B cell (primary cell): Measurements from ENCODE around the gene SRCAP. TPM values are rescaled to one million over a fixed set of nuclear protein-coding genes. Genes with fewer than 3 reads are reported as not detected.
A peak's percentile ranks its signal among the peaks of the same experiment; 100 is the strongest.

ENCODE experiments used
- ATAC-seq: fragments of 200-7000 bp; cut with Tn5 transposase; one replicate; pipeline ENCODE4 v1.10.0; 2021; ENCODE audit warnings: low read depth, mild to moderate bottlenecking, moderate number of reproducible peaks, moderate library complexity
- CTCF ChIA-PET: fragments of 350-600 bp; sonication (Branson Sonifier 250); formaldehyde crosslinking; loops from one replicate; lab custom pipeline; 2021; ENCODE audit warnings: antibody characterized with exemption, inconsistent platforms; lab: Charles Lee
- POLR2A ChIA-PET: fragments of 350-600 bp; sonication (Branson Sonifier 250); formaldehyde crosslinking; loops from one replicate; lab custom pipeline; 2021; ENCODE audit warnings: antibody characterized with exemption; lab: Charles Lee
- DNase-seq: peaks from one replicate; pipeline ENCODE4 v3.0.0; 2013
- H2AFZ ChIP-seq: 2 replicates; pipeline ENCODE4 v1.6.1; 2012; ENCODE audit warnings: mild to moderate bottlenecking, low read depth, low read length; ENCODE audit not compliant: insufficient read depth, poor library complexity, severe bottlenecking
- H3K27ac ChIP-seq, 2 donors: 1 replicate in 1 of 2; 2 replicates in 1 of 2; pipeline ENCODE4 v1.5.1; 2012 to 2013; ENCODE audit warnings: low read length in 2 of 2, mild to moderate bottlenecking in 2 of 2, moderate library complexity in 1 of 2
- H3K27me3 ChIP-seq, 4 experiments: fragments of 200-600 bp in 1 of 4; sonication (generic) in 1 of 4; replicated peaks in 1 of 4; 1 replicate in 2 of 4; 2 replicates in 2 of 4; pipeline versions ENCODE4 v1.6.1 to v1.7.0; 2013 to 2016; ENCODE audit warnings: low read length in 3 of 4, mild to moderate bottlenecking in 2 of 4, mixed read lengths in 1 of 4, moderate library complexity in 1 of 4; ENCODE audit not compliant: insufficient read depth in 4 of 4, control insufficient read depth in 3 of 4; ENCODE audit errors: control extremely low read depth in 1 of 4
- H3K36me3 ChIP-seq, 2 experiments: replicated peaks in 1 of 2; 1 replicate in 1 of 2; 2 replicates in 1 of 2; pipeline versions ENCODE4 v1.6.1 to v1.7.1; 2013; ENCODE audit warnings: low read length in 1 of 2; ENCODE audit not compliant: insufficient read depth in 2 of 2, control insufficient read depth in 1 of 2; ENCODE audit errors: control extremely low read depth in 1 of 2, extremely low read depth in 1 of 2
- H3K4me1 ChIP-seq, 2 donors: fragments of 200-600 bp in 1 of 2; sonication (generic) in 1 of 2; 1 replicate in 1 of 2; 2 replicates in 1 of 2; pipeline versions ENCODE4 v1.5.1 to v1.6.1; 2013 to 2017; ENCODE audit warnings: low read length in 2 of 2; ENCODE audit not compliant: control insufficient read depth in 2 of 2, insufficient read depth in 2 of 2
- H3K4me2 ChIP-seq: replicated peaks from 2 replicates; pipeline ENCODE3; 2012; ENCODE audit warnings: mild to moderate bottlenecking, low read depth, low read length; ENCODE audit not compliant: poor library complexity, severe bottlenecking
- H3K4me3 ChIP-seq, 5 experiments: fragments of 200-600 bp in 1 of 5; sonication (generic) in 1 of 5; 1 replicate in 3 of 5; 2 replicates in 2 of 5; pipeline versions ENCODE4 v1.5.1 to v1.7.0; 2011 to 2016; ENCODE audit warnings: low read length in 4 of 5, mild to moderate bottlenecking in 4 of 5, low read depth in 2 of 5, control low read depth in 1 of 5, moderate library complexity in 1 of 5; ENCODE audit not compliant: insufficient read depth in 1 of 5; ENCODE audit errors: control extremely low read depth in 1 of 5, extremely low read depth in 1 of 5
- H3K79me2 ChIP-seq: fragments of 200-600 bp; sonication (generic); one replicate; pipeline ENCODE4 v1.6.0; 2016; ENCODE audit warnings: low read length; ENCODE audit not compliant: control insufficient read depth, insufficient read depth
- H3K9ac ChIP-seq: fragments of 200-600 bp; sonication (generic); 2 replicates; pipeline ENCODE4 v1.6.1; 2017; ENCODE audit warnings: mild to moderate bottlenecking, low read length, moderate library complexity
- H3K9me3 ChIP-seq, 3 donors: one replicate each; pipeline versions ENCODE4 v1.6.1 to v1.7.1; 2013; ENCODE audit warnings: low read length in 2 of 3; ENCODE audit not compliant: control insufficient read depth in 2 of 3, insufficient read depth in 1 of 3; ENCODE audit errors: control extremely low read depth in 1 of 3
- H4K20me1 ChIP-seq: 2 replicates; pipeline ENCODE4 v1.6.0; 2012; ENCODE audit warnings: mild to moderate bottlenecking, low read length; ENCODE audit not compliant: insufficient read depth, control insufficient read depth, poor library complexity, severe bottlenecking
- H3K27ac Mint-ChIP-seq: one replicate; pipeline ENCODE4 v1.8.0; 2021; ENCODE audit warnings: mixed read lengths
- H3K27me3 Mint-ChIP-seq: one replicate; pipeline ENCODE4 v1.8.0; 2021; ENCODE audit warnings: mixed read lengths
- H3K4me1 Mint-ChIP-seq: one replicate; pipeline ENCODE4 v1.8.0; 2021; ENCODE audit warnings: mixed read lengths
- H3K4me3 Mint-ChIP-seq: one replicate; pipeline ENCODE4 v1.8.0; 2021; ENCODE audit warnings: mixed read lengths
- H3K9me3 Mint-ChIP-seq: one replicate; pipeline ENCODE4 v1.8.0; 2022; ENCODE audit warnings: mixed read lengths; ENCODE audit not compliant: insufficient read depth
- EZH2 ChIP-seq: IDR thresholded peaks from 2 replicates; pipeline ENCODE4 v1.6.1; 2012; ENCODE audit warnings: borderline replicate concordance, low read depth, mild to moderate bottlenecking, moderate library complexity, low read length; ENCODE audit not compliant: insufficient read depth, poor library complexity, severe bottlenecking
- WGBS: methylation state at CpG from one replicate; pipeline ENCODE4 v1.1.5; 2013; ENCODE audit warnings: missing lambda C conversion rate; ENCODE audit not compliant: insufficient coverage; 5-methylcytosine and 5-hydroxymethylcytosine counted together
- intact Hi-C: fragments of 100-400 bp; cut with micrococcal nuclease; formaldehyde crosslinking; loops from one replicate; pipeline ENCODE4 v1.10.0; 2022
- polyA plus RNA-seq: library from polyadenylated mRNA; depleted of rRNA; stranded (reverse); fragments of >200 nt; gene quantifications from 2 replicates; pipeline ENCODE4 v1.2.3, GENCODE V29; 2012
- total RNA-seq, 2 donors: library from RNA; stranded (reverse); fragments of 120-200 nt in 1 of 2; gene quantifications; 1 replicate in 1 of 2; 2 replicates in 1 of 2; pipeline versions ENCODE4 v1.2.3 to v1.2.4, GENCODE V29; 2013 to 2022
- TF ChIP-seq, protein P1 (sequence below): fragments of 200-600 bp; IDR thresholded peaks from one replicate; pipeline ENCODE4 v1.8.0; 2022; ENCODE audit warnings: antibody characterized with exemption, mild to moderate bottlenecking

Gene SRCAP
- total and polyA plus RNA-seq, 2 donors (not counting 1 experiment from before 2014, with no cell fraction given): 20.9 to 145 TPM

DNA sequence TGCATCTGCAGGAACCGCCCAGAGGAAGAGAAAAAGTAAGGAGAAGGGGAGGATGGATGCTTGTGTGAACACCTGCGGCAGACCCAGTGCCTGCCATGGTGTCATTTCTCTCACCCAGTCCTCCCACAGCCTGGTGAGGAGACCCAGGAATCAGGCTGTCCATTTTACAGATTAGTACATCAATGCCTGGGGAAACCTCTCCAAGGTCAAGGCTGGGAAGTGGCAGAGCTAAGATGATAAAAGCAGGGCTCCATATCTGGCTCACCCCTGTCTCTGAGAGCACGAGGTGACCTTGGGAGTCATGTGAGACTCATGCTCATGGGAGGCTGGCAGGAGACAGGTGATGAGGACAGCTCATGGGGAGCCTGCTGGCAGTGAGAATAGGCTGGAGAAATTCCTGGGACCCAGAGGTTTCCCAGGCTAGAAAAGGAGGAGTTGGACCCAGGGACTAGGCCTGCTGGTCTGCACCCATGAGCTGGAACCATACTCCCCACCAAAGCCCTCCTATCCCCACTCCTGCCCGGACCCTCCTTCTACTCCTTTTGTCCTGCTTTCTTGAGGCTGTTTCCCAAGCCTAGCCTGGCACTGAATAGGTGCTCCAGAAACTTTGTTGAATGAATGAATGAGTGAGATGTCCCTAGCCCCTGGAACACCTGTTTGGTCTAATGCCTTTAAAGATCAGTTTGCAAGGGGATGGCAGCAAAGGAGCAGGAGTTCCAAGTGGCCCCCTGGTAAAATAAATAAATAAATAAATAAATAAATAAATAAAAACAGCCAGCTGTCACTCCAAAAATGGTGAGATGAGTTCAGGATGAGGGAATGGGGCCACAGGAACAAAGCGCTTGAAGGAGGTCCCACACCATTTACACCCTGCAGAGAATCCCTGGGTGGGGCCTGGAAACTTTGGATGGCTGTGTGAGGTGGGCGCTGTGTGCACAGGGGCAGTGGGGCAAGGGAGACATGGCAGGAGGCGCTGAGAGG lies 86.4 kb downstream of the SRCAP start:
- Histone ChIP-seq H3K4me1 (peaks cover 16 to 20% of the 10 kb centered on the region in 2 donors), H3K9ac (no peak overlapping the region), H3K79me2 (no peaks in the 10 kb centered on the region), H3K9me3 (no peaks in the 10 kb centered on the region), H3K27me3 (peaks cover 0 to 17% (median 4%) of the 10 kb centered on the region in 4 experiments), H3K4me3 (no peak overlapping the region), H3K36me3 (no peaks in the 10 kb centered on the region), H4K20me1 (no peaks in the 10 kb centered on the region), H3K27ac (no peak overlapping the region), H2AFZ (no peak overlapping the region), H3K4me2 (peak overlapping the region; percentile 96)
- no peak for TF ChIP-seq EZH2
- TF ChIP-seq, protein P1, sequence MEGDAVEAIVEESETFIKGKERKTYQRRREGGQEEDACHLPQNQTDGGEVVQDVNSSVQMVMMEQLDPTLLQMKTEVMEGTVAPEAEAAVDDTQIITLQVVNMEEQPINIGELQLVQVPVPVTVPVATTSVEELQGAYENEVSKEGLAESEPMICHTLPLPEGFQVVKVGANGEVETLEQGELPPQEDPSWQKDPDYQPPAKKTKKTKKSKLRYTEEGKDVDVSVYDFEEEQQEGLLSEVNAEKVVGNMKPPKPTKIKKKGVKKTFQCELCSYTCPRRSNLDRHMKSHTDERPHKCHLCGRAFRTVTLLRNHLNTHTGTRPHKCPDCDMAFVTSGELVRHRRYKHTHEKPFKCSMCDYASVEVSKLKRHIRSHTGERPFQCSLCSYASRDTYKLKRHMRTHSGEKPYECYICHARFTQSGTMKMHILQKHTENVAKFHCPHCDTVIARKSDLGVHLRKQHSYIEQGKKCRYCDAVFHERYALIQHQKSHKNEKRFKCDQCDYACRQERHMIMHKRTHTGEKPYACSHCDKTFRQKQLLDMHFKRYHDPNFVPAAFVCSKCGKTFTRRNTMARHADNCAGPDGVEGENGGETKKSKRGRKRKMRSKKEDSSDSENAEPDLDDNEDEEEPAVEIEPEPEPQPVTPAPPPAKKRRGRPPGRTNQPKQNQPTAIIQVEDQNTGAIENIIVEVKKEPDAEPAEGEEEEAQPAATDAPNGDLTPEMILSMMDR: no peak
- DNase-seq (no peak), ATAC-seq (no peak)
- intact Hi-C loops: no loop called here
- H3K27ac Mint-ChIP-seq: no peak overlapping the region
- H3K27me3 Mint-ChIP-seq: peaks cover 10% of the 10 kb centered on the region
- WGBS: 92% methylated on average over 3 of the region's 7 CpGs
- peak overlapping the region; percentile 80 for H3K4me3 Mint-ChIP-seq
- CTCF ChIA-PET: interaction anchor here (1.0 to 1.1 kb wide), 2 partner anchors 59 to 132 kb away, joined by 3 read pairs; no protein-coding TSS in a partner anchor
- POLR2A ChIA-PET: interaction anchor here (0.6 kb wide), 1 partner anchor 321 kb away, joined by 3 read pairs; no protein-coding TSS in a partner anchor
- peaks cover 17% of the 10 kb centered on the region for H3K4me1 Mint-ChIP-seq
- no peaks in the 10 kb centered on the region for H3K9me3 Mint-ChIP-seq
